ENCODE measurements around the gene PIEZO2. TPM values are rescaled to one million over a fixed set of nuclear protein-coding genes. Genes with fewer than 3 reads are reported as not detected.

Gene PIEZO2
- polyA plus RNA-seq, 1 experiment = 2.8 TPM

GRCh38 chr18:11104307-11104706 is 45.1 kb downstream of the PIEZO2 start:
- Histone ChIP-seq H3K4me3 (ENCODE audit: low read depth, low read length) (no peak overlapping the region), H3K9me3 (ENCODE audit: control insufficient read depth, insufficient read depth, low read length) (no peaks in the 10 kb centered on the region), H3K27me3 (ENCODE audit: control insufficient read depth, insufficient read depth, low read length) (no peaks in the 10 kb centered on the region), H3K27ac (ENCODE audit: low read depth, low read length) (no peak overlapping the region)
- POLR2A ChIA-PET = no interaction called here
- CTCF ChIA-PET = interaction anchor here (0.7 kb wide), 1 partner anchor 21 kb away, joined by 3 read pairs; no protein-coding TSS in a partner anchor
- TF ChIP-seq CTCF (IDR thresholded peaks at IDR 0.05; ENCODE audit: low read depth, low read length) = no peak
- DNase-seq (ENCODE audit: low read depth, low spot score) = no peak

- Histone ChIP-seq H3K27me3 (ENCODE audit: control insufficient read depth, insufficient read depth, low read length) (no peaks in the 10 kb centered on the region), H3K27ac (ENCODE audit: low read depth, low read length) (no peak overlapping the region), H3K4me3 (ENCODE audit: low read depth, low read length) (no peak overlapping the region), H3K9me3 (ENCODE audit: control insufficient read depth, insufficient read depth, low read length) (no peaks in the 10 kb centered on the region)
- ChIA-PET POLR2A (no interaction called here), CTCF (no interaction called here)
- no peak for TF ChIP-seq CTCF (IDR thresholded peaks at IDR 0.05; ENCODE audit: low read depth, low read length)
- no peak for DNase-seq (ENCODE audit: low read depth, low spot score)
Measured at GRCh38 chr18:11096839-11097750, 52.3 kb downstream of the PIEZO2 start.

- Histone ChIP-seq H3K27me3 (ENCODE audit: control insufficient read depth, insufficient read depth, low read length) (no peaks in the 10 kb centered on the region), H3K4me3 (ENCODE audit: low read depth, low read length) (no peak overlapping the region), H3K27ac (ENCODE audit: low read depth, low read length) (no peak overlapping the region), H3K9me3 (ENCODE audit: control insufficient read depth, insufficient read depth, low read length) (no peaks in the 10 kb centered on the region)
- CTCF ChIA-PET = no interaction called here
- POLR2A ChIA-PET = no interaction called here
- TF ChIP-seq CTCF (IDR thresholded peaks at IDR 0.05; ENCODE audit: low read depth, low read length) = no peak
- DNase-seq (ENCODE audit: low read depth, low spot score) = no peak
Measured at GRCh38 chr18:11096411-11096810, 53.0 kb downstream of the PIEZO2 start.

GRCh38 chr18:11095674-11096293 is 53.6 kb downstream of the PIEZO2 start:
- Histone ChIP-seq H3K4me3 (ENCODE audit: low read depth, low read length) (no peak overlapping the region), H3K27me3 (ENCODE audit: control insufficient read depth, insufficient read depth, low read length) (no peaks in the 10 kb centered on the region), H3K27ac (ENCODE audit: low read depth, low read length) (no peak overlapping the region), H3K9me3 (ENCODE audit: control insufficient read depth, insufficient read depth, low read length) (no peaks in the 10 kb centered on the region)
- CTCF ChIA-PET = no interaction called here
- POLR2A ChIA-PET = no interaction called here
- TF ChIP-seq CTCF (IDR thresholded peaks at IDR 0.05; ENCODE audit: low read depth, low read length) = no peak
- no peak for DNase-seq (ENCODE audit: low read depth, low spot score)

GRCh38 chr18:11095211-11095610 is 54.2 kb downstream of the PIEZO2 start:
- no peak overlapping the region for H3K27ac ChIP-seq (ENCODE audit: low read depth, low read length)
- no peaks in the 10 kb centered on the region for H3K27me3 ChIP-seq (ENCODE audit: control insufficient read depth, insufficient read depth, low read length)
- CTCF ChIA-PET = no interaction called here
- DNase-seq (ENCODE audit: low read depth, low spot score) = no peak
- H3K4me3 ChIP-seq (ENCODE audit: low read depth, low read length) = no peak overlapping the region
- no peak for TF ChIP-seq CTCF (IDR thresholded peaks at IDR 0.05; ENCODE audit: low read depth, low read length)
- H3K9me3 ChIP-seq (ENCODE audit: control insufficient read depth, insufficient read depth, low read length) = no peaks in the 10 kb centered on the region
- POLR2A ChIA-PET = no interaction called here
